Loucy (cell line): ENCODE results near the gene MRPL48.
"Not testable (repeated sequence)": the region's sequence is repeated elsewhere in the genome, so short reads cannot be mapped to it uniquely, and the experiment has no call there.

Experiments used
- H2AFZ ChIP-seq: fragments of 200-600 bp; sonication (generic); 2 replicates; pipeline ENCODE4 v1.6.0; 2016; ENCODE audit warnings: antibody characterized with exemption, mild to moderate bottlenecking, low read length, moderate library complexity
- H3F3A ChIP-seq: fragments of 200-600 bp; 2 replicates; pipeline ENCODE4 v1.6.0; 2016; ENCODE audit warnings: antibody characterized with exemption, low read depth, mild to moderate bottlenecking
- H3K27me3 ChIP-seq: fragments of 200-600 bp; sonication (generic); 2 replicates; pipeline ENCODE4 v1.6.1; 2014; ENCODE audit warnings: low read length, mild to moderate bottlenecking; ENCODE audit not compliant: insufficient read depth, poor library complexity, severe bottlenecking
- H3K36me3 ChIP-seq: fragments of 200-600 bp; sonication (generic); 2 replicates; pipeline ENCODE4 v1.6.1; 2016; ENCODE audit warnings: low read length; ENCODE audit not compliant: insufficient read depth
- H3K4me1 ChIP-seq: fragments of 200-600 bp; sonication (generic); 2 replicates; pipeline ENCODE4 v1.5.1; 2014; ENCODE audit warnings: low read length, mild to moderate bottlenecking; ENCODE audit not compliant: insufficient read depth, poor library complexity, severe bottlenecking
- H3K4me2 ChIP-seq: fragments of 200-600 bp; sonication (generic); 2 replicates; pipeline ENCODE4 v1.6.0; 2014; ENCODE audit warnings: antibody characterized with exemption, low read length, low read depth, mild to moderate bottlenecking; ENCODE audit not compliant: poor library complexity, severe bottlenecking
- H3K4me3 ChIP-seq: fragments of 200-600 bp; sonication (generic); 2 replicates; pipeline ENCODE4 v1.5.1; 2014; ENCODE audit warnings: low read length, mild to moderate bottlenecking, mixed read lengths; ENCODE audit not compliant: poor library complexity, severe bottlenecking
- H3K79me2 ChIP-seq: fragments of 200-600 bp; sonication (generic); 2 replicates; pipeline ENCODE4 v1.6.1; 2014; ENCODE audit warnings: low read length; ENCODE audit not compliant: insufficient read depth
- H3K9ac ChIP-seq: fragments of 200-600 bp; sonication (generic); 2 replicates; pipeline ENCODE4 v1.6.0; 2014; ENCODE audit warnings: mild to moderate bottlenecking, low read depth, low read length, moderate library complexity; ENCODE audit not compliant: poor library complexity, severe bottlenecking
- H3K9me2 ChIP-seq: fragments of 200-600 bp; sonication (generic); replicated peaks from 2 replicates; pipeline ENCODE4 v1.6.1; 2016; ENCODE audit warnings: low read depth, low read length, mixed read lengths
- H3K9me3 ChIP-seq: fragments of 200-600 bp; sonication (generic); 2 replicates; pipeline ENCODE4 v1.6.1; 2014; ENCODE audit warnings: mild to moderate bottlenecking, antibody characterized with exemption, low read length, low read depth; ENCODE audit not compliant: insufficient read depth
- H4K20me1 ChIP-seq: fragments of 200-600 bp; sonication (generic); 2 replicates; pipeline ENCODE4 v1.6.0; 2014; ENCODE audit warnings: antibody characterized with exemption, low read length, mild to moderate bottlenecking; ENCODE audit not compliant: insufficient read depth, poor library complexity, severe bottlenecking
- CTCF ChIP-seq: fragments of 200-600 bp; sonication (generic); conservative IDR thresholded peaks from 2 replicates; pipeline ENCODE4 v1.5.1; 2014; ENCODE audit warnings: mild to moderate bottlenecking, antibody characterized with exemption, low read length
- EZH2phosphoT487 ChIP-seq: fragments of 200-600 bp; IDR thresholded peaks from 2 replicates; pipeline ENCODE4 v1.6.1; 2018; ENCODE audit warnings: antibody characterized with exemption, mild to moderate bottlenecking, moderate library complexity, borderline replicate concordance

Gene MRPL48

DNA sequence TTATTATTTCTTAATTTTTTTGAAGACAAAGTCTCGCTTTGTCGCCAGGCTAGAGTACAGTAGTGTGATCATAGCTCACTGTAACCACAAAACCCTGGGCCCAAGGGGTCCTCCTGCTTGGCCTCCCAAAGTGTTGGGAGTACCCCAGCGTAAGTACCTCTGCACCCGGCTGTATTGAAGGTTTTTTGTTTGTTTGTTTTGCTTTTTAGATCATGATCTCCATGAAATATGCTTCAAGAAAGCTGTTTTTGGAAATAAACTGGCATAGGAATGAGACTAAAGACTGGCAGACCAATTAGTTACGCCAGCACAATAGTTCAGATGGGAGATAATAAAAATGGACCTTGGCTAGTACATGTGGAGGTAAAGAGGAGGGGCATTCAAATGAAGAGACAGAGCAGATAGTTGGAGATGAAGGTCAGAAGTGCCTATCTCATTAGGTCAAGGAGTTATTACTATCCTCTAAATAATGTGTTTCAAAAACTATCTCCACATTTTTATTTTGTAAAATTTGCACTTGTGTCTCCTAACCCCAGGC is 4.1 kb upstream of the MRPL48 start:
- Histone ChIP-seq H4K20me1 (no peaks in the 10 kb centered on the region), H3K4me2 (no peak overlapping the region), H3K79me2 (peaks cover 10% of the 10 kb centered on the region), H2AFZ (no peak overlapping the region), H3K4me3 (no peak overlapping the region), H3K9me2 (no peaks in the 10 kb centered on the region), H3K4me1 (peaks cover 22% of the 10 kb centered on the region), H3K9me3 (no peaks in the 10 kb centered on the region), H3K9ac (no peak overlapping the region), H3K36me3 (no peaks in the 10 kb centered on the region), H3F3A (no peaks in the 10 kb centered on the region), H3K27me3 (no peaks in the 10 kb centered on the region)
- TF ChIP-seq CTCF, result no peak

- no peaks in the 10 kb centered on the region for H3K27me3 ChIP-seq
- H3K79me2 ChIP-seq, result peaks cover 16% of the 10 kb centered on the region
- H3K4me2 ChIP-seq, result no peak overlapping the region
- no peak overlapping the region for H2AFZ ChIP-seq
- H3K9ac ChIP-seq, result no peak overlapping the region
- no peaks in the 10 kb centered on the region for H3K36me3 ChIP-seq
- no peak overlapping the region for H3K4me3 ChIP-seq
- H3K9me2 ChIP-seq, result no peaks in the 10 kb centered on the region
- no peaks in the 10 kb centered on the region for H3K9me3 ChIP-seq
- H3K4me1 ChIP-seq, result peaks cover 22% of the 10 kb centered on the region
- no peak for TF ChIP-seq CTCF
- TF ChIP-seq EZH2phosphoT487, result no peak
- H3F3A ChIP-seq, result no peaks in the 10 kb centered on the region
- H4K20me1 ChIP-seq, result no peaks in the 10 kb centered on the region
Observed at GRCh38 chr11:73784080-73784634, 3.5 kb upstream of the MRPL48 start.

GRCh38 chr11:73784734-73785133 is 2.9 kb upstream of the MRPL48 start:
- Histone ChIP-seq H3K9me2 (no peaks in the 10 kb centered on the region), H4K20me1 (no peaks in the 10 kb centered on the region), H3K79me2 (peaks cover 21% of the 10 kb centered on the region), H2AFZ (no peak overlapping the region), H3K4me1 (peaks cover 24% of the 10 kb centered on the region), H3K27me3 (no peaks in the 10 kb centered on the region), H3K9ac (peak overlapping the region; percentile 14), H3K9me3 (no peaks in the 10 kb centered on the region), H3K4me2 (no peak overlapping the region), H3K4me3 (no peak overlapping the region), H3F3A (no peaks in the 10 kb centered on the region), H3K36me3 (no peaks in the 10 kb centered on the region)
- TF ChIP-seq CTCF, result no peak
- no peak for TF ChIP-seq EZH2phosphoT487

DNA sequence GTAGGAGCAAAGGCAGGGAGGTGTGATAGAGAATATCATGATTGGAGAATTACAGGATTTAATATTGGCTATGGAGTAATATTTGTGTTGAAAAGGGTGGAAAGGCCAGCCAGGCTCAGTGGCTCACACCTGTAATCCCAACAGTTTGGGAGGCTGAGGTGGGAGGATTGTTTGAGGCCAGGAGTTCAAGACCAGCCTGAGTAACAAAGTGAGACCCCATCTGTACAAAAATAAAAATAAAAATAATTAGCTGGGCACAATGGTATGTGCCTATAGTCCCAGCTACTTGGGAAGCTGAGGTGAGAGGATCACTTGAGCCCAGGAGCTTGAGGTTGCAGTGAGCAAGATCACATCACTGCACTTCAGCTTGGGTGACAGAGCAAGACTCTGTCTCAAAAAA is 2.2 kb upstream of the MRPL48 start:
- Histone ChIP-seq H3K79me2 (peaks cover 23% of the 10 kb centered on the region), H3K4me1 (peaks cover 20% of the 10 kb centered on the region)
- H3K4me2 ChIP-seq, H3K27me3 ChIP-seq, H3K9me2 ChIP-seq, H3K9me3 ChIP-seq, H3K4me3 ChIP-seq, H3F3A ChIP-seq, H3K36me3 ChIP-seq, H3K9ac ChIP-seq, H2AFZ ChIP-seq, H4K20me1 ChIP-seq: not testable (repeated sequence)
